ENCODE measurements around the gene DGCR8.

Gene DGCR8

DNA sequence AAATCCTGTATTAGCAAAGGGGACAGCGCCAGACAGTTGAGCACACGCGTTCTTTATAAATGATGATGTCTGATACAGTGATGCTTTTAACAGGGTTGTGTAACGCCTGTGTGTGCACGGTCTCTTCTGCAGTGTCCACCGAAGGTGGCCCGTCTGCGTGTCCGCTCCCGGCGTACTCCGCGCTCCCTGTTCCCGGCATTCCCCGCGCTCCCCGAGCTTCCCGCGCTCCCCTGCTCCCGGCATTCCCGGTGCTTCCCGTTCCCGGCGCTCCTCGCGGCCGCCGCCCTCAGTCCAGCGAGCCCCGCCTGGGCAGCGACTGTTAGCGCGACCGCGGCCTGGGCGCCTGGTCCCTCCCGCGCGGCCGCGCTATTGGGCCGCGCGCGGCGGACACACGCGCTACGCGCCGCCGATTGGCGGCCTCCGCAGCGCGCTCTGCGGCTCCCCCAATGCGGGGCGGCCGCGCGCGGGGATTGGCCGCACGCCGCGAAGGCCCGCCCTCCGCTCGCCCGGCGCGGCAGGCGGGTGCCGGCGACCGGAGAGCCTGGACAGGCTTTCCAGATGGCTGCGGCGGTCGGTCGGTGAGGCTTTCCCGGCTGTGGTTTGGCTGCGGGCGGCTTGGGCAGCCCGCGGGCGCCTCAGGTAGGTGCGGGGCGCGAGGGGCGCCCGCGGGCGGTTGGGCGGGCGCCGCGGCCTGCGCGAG, at the start of gene DGCR8:
DGCR8 (plus strand) TSS at position 497 of the 700 bp plus-strand sequence. CDS start 5,723 bp downstream, outside the sequence.
- Histone ChIP-seq H3K9me3 (ENCODE audit: control insufficient read depth, insufficient read depth, low read length) (no peaks in the 10 kb centered on the region), H3K36me3 (ENCODE audit: insufficient read depth, low read length) (peaks cover 2% of the 10 kb centered on the region; the same call in 1 of the 2 replicates), H3K9ac (ENCODE audit: low read depth, low read length) (peak within 1 kb of the TSS; percentile 81), H3K4me1 (ENCODE audit: insufficient read depth, low read length) (peaks cover 14% of the 10 kb centered on the region; the same call in 1 of the 2 replicates)

DNA sequence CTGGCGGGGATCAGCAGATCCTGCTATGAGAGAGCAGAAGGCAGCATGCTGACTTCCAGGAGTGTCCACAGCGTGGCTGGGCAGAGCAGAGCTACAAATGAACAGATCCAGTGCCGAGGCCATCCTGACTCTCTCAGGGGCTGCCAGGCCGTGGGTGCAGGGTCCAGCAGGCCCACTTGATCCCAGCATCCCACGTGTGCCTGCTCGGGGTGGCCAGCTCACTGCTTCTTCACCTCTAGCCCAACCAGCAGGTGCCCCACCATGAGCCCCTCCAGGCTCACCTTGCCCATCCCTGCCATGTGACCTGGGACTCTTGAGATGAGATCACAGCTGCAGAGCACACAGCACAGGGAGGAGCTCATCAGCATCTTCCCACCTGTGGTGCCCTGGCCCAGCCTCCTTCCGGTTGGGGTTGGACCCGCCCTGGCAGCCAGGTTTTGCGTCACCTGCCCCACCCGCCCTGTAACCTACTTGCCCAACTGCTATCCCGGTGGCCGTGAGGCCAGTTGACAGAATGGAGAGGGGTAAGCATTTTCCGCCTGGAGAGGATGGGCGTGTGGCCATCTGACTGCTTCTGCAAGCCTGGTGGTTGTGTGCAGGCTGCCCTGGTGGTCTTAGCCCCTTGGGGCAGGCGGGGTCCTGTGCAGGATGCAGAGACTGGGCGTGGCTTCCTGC, 48.2 kb upstream of the DGCR8 start:
- Histone ChIP-seq H3K9me3 (ENCODE audit: control insufficient read depth, insufficient read depth, low read length) (no peaks in the 10 kb centered on the region), H3K9ac (ENCODE audit: low read depth, low read length) (no peak overlapping the region), H3K36me3 (ENCODE audit: insufficient read depth, low read length) (no peaks in the 10 kb centered on the region), H3K4me1 (ENCODE audit: insufficient read depth, low read length) (no peaks in the 10 kb centered on the region)

DNA sequence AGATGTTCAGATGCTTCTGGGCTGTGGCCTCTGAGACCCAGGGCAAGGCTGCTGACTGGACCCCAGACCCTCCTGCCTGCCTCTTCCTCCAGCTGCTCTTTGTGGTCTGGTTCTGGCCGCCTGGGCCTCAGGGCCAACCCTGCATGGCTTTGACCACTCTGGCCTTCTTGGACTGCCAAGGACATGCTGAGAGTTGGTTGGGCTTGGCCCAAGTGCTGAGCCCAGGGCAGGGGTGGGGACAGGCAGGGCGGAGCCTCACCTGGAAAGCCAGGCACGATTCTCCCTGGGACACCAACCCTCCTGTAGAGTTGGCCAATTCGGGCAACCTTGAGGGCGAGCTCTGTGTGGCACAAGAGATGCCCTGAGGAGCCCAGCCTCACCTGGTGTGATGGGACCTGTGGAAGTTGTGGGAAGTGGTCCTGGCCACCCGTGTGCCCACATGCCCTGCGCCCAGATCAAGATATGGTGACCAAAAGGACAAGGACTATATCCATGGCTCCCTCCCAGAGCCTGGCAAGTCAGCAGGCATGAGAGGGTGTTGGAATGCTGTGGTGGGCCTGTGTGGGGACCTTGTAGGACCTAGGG, 47.5 kb upstream of the DGCR8 start:
- Histone ChIP-seq H3K9ac (ENCODE audit: low read depth, low read length) (no peak overlapping the region), H3K9me3 (ENCODE audit: control insufficient read depth, insufficient read depth, low read length) (no peaks in the 10 kb centered on the region), H3K36me3 (ENCODE audit: insufficient read depth, low read length) (no peaks in the 10 kb centered on the region), H3K4me1 (ENCODE audit: insufficient read depth, low read length) (no peaks in the 10 kb centered on the region)

DNA sequence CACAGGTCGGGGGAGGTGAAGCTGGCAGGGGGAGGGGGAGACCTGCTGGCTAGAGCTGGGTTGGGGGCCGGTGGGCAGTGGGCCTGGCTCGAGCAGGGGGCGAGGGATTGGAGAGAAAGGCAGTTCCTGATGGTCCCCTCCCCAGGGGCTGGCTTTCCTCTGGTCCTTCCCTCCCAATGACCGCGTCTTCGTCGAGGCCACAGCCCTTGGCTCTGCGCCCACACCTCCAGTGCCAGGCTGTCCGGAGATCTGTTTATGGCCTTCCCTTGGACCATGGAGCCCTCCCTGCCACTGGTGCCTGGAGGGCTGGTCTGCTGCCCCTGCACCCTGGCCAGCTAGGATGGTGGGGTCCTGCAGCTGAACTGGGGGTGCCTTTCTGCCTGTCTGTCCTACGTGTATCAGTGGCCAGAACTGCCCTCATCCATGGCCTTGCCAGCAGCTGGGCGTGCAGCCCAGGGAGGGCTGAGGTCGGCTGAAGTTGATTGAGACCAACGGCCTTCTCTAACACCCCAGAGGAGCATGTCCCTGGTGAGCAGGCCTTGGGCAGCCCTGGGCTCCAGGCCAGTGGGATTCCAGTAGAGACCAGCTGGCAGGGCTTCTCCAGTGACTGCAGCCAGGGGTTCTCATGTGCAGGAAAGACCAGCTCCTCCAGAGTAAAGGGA, 46.9 kb upstream of the DGCR8 start:
- Histone ChIP-seq H3K4me1 (ENCODE audit: insufficient read depth, low read length) (no peaks in the 10 kb centered on the region), H3K36me3 (ENCODE audit: insufficient read depth, low read length) (no peaks in the 10 kb centered on the region), H3K9ac (ENCODE audit: low read depth, low read length) (no peak overlapping the region), H3K9me3 (ENCODE audit: control insufficient read depth, insufficient read depth, low read length) (no peaks in the 10 kb centered on the region)

DNA sequence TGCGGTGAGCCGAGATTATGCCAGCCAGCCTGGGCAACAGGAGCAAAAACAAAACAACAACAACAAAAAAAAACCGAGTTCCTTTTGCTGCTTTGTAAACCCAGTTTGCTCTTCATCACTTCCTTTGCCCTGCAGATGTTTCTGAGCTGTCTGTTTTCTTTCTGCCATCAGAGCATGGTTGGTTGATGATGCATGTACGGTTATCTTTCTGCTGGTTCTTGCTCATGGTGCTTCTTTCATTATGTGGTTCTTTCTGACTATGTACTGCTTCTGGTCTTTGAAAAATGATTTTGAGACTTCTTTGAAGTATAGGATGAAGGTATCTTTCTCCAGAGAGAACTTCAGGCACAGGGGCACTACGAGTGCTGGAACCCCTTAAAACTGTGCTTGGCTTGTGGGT, 45.9 kb upstream of the DGCR8 start:
- H3K9ac ChIP-seq (ENCODE audit: low read depth, low read length) = no peak overlapping the region
- H3K36me3 ChIP-seq (ENCODE audit: insufficient read depth, low read length) = no peaks in the 10 kb centered on the region
- H3K4me1 ChIP-seq (ENCODE audit: insufficient read depth, low read length) = no peaks in the 10 kb centered on the region
- no peaks in the 10 kb centered on the region for H3K9me3 ChIP-seq (ENCODE audit: control insufficient read depth, insufficient read depth, low read length)

DNA sequence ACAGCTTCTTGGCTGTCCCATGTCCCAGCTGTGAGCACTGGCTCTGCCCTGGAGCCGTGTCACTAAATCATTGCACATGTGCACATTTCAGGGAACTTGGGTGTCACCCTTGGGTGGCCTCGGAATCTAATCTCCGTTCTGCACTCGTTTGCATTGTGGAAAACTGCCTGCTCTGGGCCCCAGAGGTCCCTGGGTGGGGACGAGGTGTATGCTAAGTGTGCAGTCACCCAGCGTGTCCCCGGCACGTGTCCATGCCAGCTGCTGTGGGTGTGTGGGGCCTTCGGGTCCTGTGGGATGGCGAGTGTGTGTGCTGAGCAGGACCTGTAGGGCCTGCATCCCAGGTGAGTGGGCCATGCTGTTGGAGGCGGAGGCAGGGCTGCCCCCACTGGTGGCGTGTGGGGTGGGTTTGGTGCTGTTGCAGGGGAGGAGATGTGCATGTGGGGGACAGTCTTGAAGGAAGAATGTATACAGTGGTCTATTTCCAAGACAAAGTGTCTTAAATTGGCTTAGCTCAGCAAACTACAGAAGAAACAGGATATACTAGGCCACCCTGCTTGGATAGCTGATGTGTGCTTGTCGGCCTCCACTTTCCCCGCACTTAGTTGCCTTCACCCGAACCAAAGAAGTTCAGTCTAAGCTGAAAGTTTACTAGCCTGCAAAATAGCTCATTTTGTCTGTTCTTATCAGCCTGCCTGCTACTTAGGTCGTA, 44.5 kb upstream of the DGCR8 start:
- H3K9me3 ChIP-seq (ENCODE audit: control insufficient read depth, insufficient read depth, low read length) = no peaks in the 10 kb centered on the region
- H3K36me3 ChIP-seq (ENCODE audit: insufficient read depth, low read length) = no peaks in the 10 kb centered on the region
- no peaks in the 10 kb centered on the region for H3K4me1 ChIP-seq (ENCODE audit: insufficient read depth, low read length)
- no peak overlapping the region for H3K9ac ChIP-seq (ENCODE audit: low read depth, low read length)

DNA sequence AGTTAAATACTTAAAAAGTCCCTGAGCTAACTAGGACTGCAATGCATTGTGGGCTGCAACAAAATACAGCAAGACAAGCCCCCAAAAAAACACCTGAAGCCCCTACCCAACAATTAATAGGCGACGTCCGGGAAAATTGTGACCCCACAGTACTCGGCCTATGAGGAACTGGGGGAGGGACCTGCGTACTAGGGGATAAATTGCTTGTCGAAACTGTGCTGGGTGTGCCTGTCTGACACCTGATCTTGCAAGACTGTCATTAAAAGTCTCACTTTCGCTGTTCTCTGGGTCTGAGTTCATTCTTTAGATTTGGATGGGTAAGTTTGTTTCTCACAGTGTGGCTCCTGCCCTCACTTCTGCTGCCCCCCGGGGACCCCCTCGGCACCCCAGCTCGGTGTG, 44.0 kb upstream of the DGCR8 start:
- Histone ChIP-seq H3K9ac (ENCODE audit: low read depth, low read length) (no peak overlapping the region), H3K36me3 (ENCODE audit: insufficient read depth, low read length) (no peaks in the 10 kb centered on the region), H3K4me1 (ENCODE audit: insufficient read depth, low read length) (no peaks in the 10 kb centered on the region), H3K9me3 (ENCODE audit: control insufficient read depth, insufficient read depth, low read length) (no peaks in the 10 kb centered on the region)

DNA sequence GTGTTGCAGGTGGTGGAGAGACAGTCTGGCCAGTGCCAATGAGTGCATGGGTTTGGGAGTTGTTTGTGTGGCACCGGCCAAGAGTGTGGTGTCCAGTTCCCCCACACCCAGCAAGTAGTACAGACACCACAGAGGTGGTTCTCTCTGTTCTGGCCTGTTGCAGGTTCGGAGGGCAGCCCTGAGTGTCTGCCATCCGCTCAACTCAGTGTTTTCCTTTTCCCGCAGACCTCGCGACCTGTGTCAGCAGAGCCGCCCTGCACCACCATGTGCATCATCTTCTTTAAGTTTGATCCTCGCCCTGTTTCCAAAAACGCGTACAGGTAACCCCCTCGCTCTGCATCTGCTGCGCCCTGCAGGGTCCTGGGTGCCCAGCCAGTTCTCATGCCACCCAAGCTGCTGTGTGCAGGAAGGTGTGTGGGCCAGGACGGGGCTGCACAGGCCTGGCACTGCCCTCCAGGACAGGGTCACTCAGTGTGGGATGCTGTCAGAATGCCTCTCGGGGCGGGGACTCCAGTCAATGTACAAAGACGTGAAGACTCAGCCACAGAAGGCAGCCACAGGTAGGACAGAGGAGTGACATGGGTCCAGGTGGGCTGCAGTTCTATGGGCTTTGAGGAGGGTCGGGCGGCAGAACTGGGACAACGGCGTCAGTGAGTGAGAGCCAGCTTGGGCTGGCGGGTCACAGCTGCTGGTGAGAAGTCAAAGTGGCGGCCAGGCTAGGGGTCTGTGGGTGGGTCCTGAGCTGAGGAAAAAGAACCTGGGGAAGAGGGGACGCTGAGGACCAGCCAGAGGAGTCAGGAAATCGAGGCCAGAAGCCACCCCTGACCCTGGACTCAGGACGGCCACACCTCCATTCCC, 43.3 kb upstream of the DGCR8 start:
- Histone ChIP-seq H3K36me3 (ENCODE audit: insufficient read depth, low read length) (no peaks in the 10 kb centered on the region), H3K9me3 (ENCODE audit: control insufficient read depth, insufficient read depth, low read length) (no peaks in the 10 kb centered on the region), H3K9ac (ENCODE audit: low read depth, low read length) (no peak overlapping the region), H3K4me1 (ENCODE audit: insufficient read depth, low read length) (no peaks in the 10 kb centered on the region)

DNA sequence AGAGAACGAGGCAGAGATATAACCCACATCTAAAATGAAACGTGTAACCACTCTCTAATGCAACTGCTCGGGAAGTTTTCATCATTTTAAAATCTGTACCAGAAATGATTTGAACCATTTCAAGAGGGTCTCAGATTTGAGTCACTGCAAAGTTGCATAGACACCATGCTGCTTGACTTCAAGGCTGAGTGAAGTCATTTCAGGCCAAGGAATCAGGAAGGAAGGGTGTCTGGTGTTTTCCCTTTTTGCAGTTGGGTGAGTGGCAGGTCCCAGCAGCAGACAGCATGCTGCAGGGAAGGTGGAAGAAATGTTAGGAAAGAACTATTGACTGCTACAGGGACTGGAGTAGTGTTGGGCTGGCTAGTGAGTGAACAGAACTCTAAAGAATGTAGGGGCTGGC, 42.6 kb upstream of the DGCR8 start:
- Histone ChIP-seq H3K9me3 (ENCODE audit: control insufficient read depth, insufficient read depth, low read length) (no peaks in the 10 kb centered on the region), H3K9ac (ENCODE audit: low read depth, low read length) (no peak overlapping the region), H3K36me3 (ENCODE audit: insufficient read depth, low read length) (no peaks in the 10 kb centered on the region), H3K4me1 (ENCODE audit: insufficient read depth, low read length) (no peaks in the 10 kb centered on the region)

DNA sequence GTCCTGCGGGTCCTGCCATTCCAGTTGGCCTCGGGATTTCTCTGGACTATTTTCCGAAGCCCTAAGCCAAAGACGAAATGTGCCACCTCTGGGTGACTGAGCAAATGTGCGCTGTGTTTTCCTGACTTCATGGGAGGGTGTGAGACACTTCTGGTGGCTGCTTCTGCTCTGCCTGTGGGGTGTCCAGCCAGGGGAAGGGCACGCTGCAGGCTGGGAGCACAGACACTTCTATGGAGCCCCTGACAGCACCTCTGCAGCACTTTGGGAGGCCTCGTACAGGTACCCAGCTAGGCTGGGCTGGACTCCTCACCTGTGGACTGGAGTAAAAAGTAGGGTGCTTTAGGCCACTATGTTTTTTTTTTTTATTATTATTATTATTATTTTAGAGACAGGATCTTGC, 41.5 kb upstream of the DGCR8 start:
- H3K9me3 ChIP-seq (ENCODE audit: control insufficient read depth, insufficient read depth, low read length) = no peaks in the 10 kb centered on the region
- H3K4me1 ChIP-seq (ENCODE audit: insufficient read depth, low read length) = no peaks in the 10 kb centered on the region
- H3K36me3 ChIP-seq (ENCODE audit: insufficient read depth, low read length) = no peaks in the 10 kb centered on the region
- no peak overlapping the region for H3K9ac ChIP-seq (ENCODE audit: low read depth, low read length)

DNA sequence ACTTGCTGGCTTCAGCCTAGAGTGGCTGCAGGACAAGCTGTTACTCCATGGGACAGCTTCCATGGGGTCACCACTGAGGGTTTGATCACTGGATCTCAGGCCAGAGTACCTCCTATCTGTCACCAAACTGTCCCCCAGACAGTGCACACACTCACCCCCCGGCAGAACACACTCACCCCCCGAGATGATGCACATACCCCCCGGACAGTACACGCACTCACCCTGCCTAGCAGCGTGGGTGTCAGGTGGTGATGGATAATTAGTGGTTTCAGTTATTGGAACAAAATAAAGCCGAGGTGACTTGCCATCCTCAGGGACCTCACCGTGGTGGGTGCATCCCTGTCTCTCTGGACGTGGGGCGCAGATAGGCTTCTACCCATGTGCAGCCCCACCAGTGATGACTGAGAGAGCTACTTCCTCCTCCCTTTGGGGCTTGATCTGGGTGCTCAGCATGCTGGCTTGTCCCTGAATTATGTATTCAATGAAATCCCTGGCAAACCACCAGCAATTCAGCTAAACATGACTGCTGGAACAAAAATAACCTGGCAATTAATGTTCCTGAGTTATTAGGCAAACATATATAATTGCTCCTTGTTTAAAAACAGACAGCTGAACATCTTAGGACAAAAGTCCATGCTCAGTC, 40.2 kb upstream of the DGCR8 start:
- H3K9ac ChIP-seq (ENCODE audit: low read depth, low read length) = no peak overlapping the region
- H3K36me3 ChIP-seq (ENCODE audit: insufficient read depth, low read length) = no peaks in the 10 kb centered on the region
- no peaks in the 10 kb centered on the region for H3K4me1 ChIP-seq (ENCODE audit: insufficient read depth, low read length)
- H3K9me3 ChIP-seq (ENCODE audit: control insufficient read depth, insufficient read depth, low read length) = no peaks in the 10 kb centered on the region

DNA sequence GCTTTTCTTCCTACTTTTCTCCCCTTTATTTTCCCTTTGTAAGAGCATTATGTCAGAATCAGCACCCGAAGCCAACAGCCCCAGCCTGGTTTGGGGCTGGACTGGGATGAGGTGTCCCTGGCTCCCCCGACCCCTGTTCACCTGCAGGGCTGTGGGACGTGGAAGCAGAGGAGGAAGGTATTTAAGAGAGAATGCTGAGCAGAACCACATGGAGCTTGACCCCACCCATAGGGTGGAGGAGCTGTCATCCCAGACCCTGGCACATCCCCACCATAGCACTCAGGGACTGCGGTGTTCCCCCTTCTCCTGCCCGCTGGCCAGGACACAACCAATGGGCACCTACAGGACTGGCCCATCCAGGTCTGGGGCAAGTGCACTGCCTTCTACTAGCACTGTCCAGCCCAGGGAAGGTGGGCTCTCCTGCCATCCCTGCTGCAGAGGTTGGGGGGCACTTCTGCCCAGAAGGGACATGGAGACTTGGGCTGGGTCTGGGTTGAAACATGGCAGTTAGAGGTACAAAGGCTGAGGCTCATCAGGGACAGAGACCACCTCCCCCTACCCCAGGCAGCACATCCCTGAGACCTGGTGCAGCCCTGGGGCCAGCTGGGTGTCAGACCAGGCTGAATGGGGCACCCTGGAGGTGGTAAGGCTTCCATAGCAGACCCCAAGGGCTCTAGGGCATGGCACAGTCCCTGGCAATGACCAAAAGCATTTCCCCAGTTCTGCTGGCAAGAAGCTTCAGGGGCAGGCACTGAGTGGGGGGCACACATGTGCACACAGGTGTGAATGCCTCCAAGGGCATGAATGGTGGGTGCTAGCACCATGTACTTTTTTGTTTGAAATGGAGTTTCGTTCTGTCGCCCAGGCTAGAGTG, 39.5 kb upstream of the DGCR8 start:
- H3K4me1 ChIP-seq (ENCODE audit: insufficient read depth, low read length) = no peaks in the 10 kb centered on the region
- no peaks in the 10 kb centered on the region for H3K36me3 ChIP-seq (ENCODE audit: insufficient read depth, low read length)
- no peaks in the 10 kb centered on the region for H3K9me3 ChIP-seq (ENCODE audit: control insufficient read depth, insufficient read depth, low read length)
- H3K9ac ChIP-seq (ENCODE audit: low read depth, low read length) = no peak overlapping the region

All from ES-I3 (cell line).